K562 (cell line): ENCODE measurements around the gene UFSP2. TPM values are rescaled to one million over a fixed set of nuclear protein-coding genes. Genes with fewer than 3 reads are reported as not detected.

Experiments
- ATAC-seq: fragments of 200-7000 bp; cut with Tn5 transposase; 3 replicates; pipeline ENCODE4 v1.9.1; 2020; ENCODE audit warnings: moderate library complexity
- BruUV-seq: library from RNA; stranded (reverse); fragments of 400-500 nt; replicated peaks from 2 replicates; lab custom pipeline; 2021; lab: Mats Ljungman, UMichigan
- CTCF ChIA-PET: fragments of 300-600 bp; formaldehyde crosslinking; extraction: SDS; loops from one replicate; lab custom pipeline; 2021; ENCODE audit warnings: low intra/inter-chr PET ratio; lab: Yijun Ruan, JAX
- POLR2A ChIA-PET: fragments of 300-600, 350-650 bp; sonication (Branson Sonifier 250); formaldehyde crosslinking; extraction: SDS; loops from one replicate; lab custom pipeline; 2021; ENCODE audit warnings: antibody characterized with exemption, inconsistent platforms; lab: Yijun Ruan, JAX
- DNase-seq, 4 experiments: peaks; one replicate each; pipeline versions ENCODE4 v3.0.0 to v3.0.0-alpha.2; 2011 to 2018; ENCODE audit warnings: low spot score in 3 of 4, mixed read lengths in 3 of 4; ENCODE audit errors: extremely low read depth in 1 of 4
- FAIRE-seq: peaks from 2 replicates; lab custom pipeline; 2011; peaks lifted over from hg19 to GRCh38; lab: Jason Lieb, UNC
- H2AFZ ChIP-seq: 2 replicates; pipeline ENCODE4 v1.6.0; 2011; ENCODE audit warnings: low read depth, low read length, control low read depth, inconsistent platforms
- H3K27ac ChIP-seq: fragments of 200-600 bp; 3 replicates; pipeline ENCODE4 v1.8.0; 2011; ENCODE audit warnings: low read depth, mild to moderate bottlenecking, control low read depth, inconsistent platforms, low read length, moderate library complexity, mixed read lengths; ENCODE audit errors: extremely low read depth
- H3K27me3 ChIP-seq, 2 experiments: fragments of 300-600 bp in 1 of 2; 2 replicates in 1 of 2; 3 replicates in 1 of 2; pipeline versions ENCODE4 v1.6.0 to v1.8.0; 2011; ENCODE audit warnings: inconsistent platforms in 2 of 2, low read length in 2 of 2, mild to moderate bottlenecking in 1 of 2, mixed read lengths in 1 of 2, moderate library complexity in 1 of 2; ENCODE audit not compliant: control insufficient read depth in 2 of 2, insufficient read depth in 2 of 2
- H3K36me3 ChIP-seq: fragments of 300-600 bp; 3 replicates; pipeline ENCODE4 v1.8.0; 2011; ENCODE audit warnings: mild to moderate bottlenecking, low read length, inconsistent platforms; ENCODE audit not compliant: control insufficient read depth, insufficient read depth
- H3K4me1 ChIP-seq, 2 experiments: fragments of 200-600 bp in 1 of 2; replicated peaks in 1 of 2; 2 replicates in 1 of 2; 3 replicates in 1 of 2; pipeline versions ENCODE4 v1.5.1 to v1.8.0; 2011; ENCODE audit warnings: inconsistent platforms in 2 of 2, low read length in 2 of 2, mild to moderate bottlenecking in 1 of 2, mixed read lengths in 1 of 2, moderate library complexity in 1 of 2; ENCODE audit not compliant: control insufficient read depth in 2 of 2, insufficient read depth in 2 of 2
- H3K4me2 ChIP-seq: 2 replicates; pipeline ENCODE4 v1.6.1; 2011; ENCODE audit warnings: low read length, control low read depth, inconsistent platforms, mixed read lengths; ENCODE audit not compliant: insufficient read depth
- H3K4me3 ChIP-seq: fragments of 200-600 bp; sonication (generic), shearing (Covaris generic); 2 replicates; pipeline ENCODE4 v1.5.1; 2016; ENCODE audit warnings: control low read depth, inconsistent platforms
- H3K79me2 ChIP-seq: fragments of 200-600 bp; 3 replicates; pipeline ENCODE4 v1.8.0; 2011; ENCODE audit warnings: low read length, inconsistent platforms; ENCODE audit not compliant: control insufficient read depth, insufficient read depth
- H3K9ac ChIP-seq, 2 experiments: 2 replicates each; pipeline versions ENCODE4 v1.6.0 to v1.6.1; 2011; ENCODE audit warnings: low read depth in 2 of 2, low read length in 2 of 2, control low read depth in 1 of 2, inconsistent platforms in 1 of 2, mild to moderate bottlenecking in 1 of 2, mixed read lengths in 1 of 2; ENCODE audit not compliant: insufficient read depth in 1 of 2
- H3K9me1 ChIP-seq: one replicate; pipeline ENCODE4 v1.6.0; 2011; ENCODE audit warnings: inconsistent platforms, mild to moderate bottlenecking, low read length, moderate library complexity; ENCODE audit not compliant: control insufficient read depth, insufficient read depth
- H3K9me3 ChIP-seq: replicated peaks from 2 replicates; pipeline ENCODE4 v1.5.1; 2011; ENCODE audit warnings: low read depth, low read length, inconsistent platforms; ENCODE audit not compliant: control insufficient read depth, insufficient read depth
- H4K20me1 ChIP-seq: replicated peaks from 2 replicates; pipeline ENCODE4 v1.6.1; 2011; ENCODE audit warnings: low read length, inconsistent platforms, mixed read lengths; ENCODE audit not compliant: control insufficient read depth, insufficient read depth
- E2F5 ChIP-seq: sonication (generic); formaldehyde crosslinking; IDR thresholded peaks from 2 replicates; pipeline ENCODE4 v1.8.0; 2022; ENCODE audit warnings: mild to moderate bottlenecking, missing genetic modification reagents
- GATAD2B ChIP-seq: fragments of 450-650 bp; IDR thresholded peaks from 2 replicates; pipeline ENCODE4 v1.6.1; 2017; ENCODE audit warnings: mild to moderate bottlenecking, borderline replicate concordance
- PURB ChIP-seq: sonication (generic); formaldehyde crosslinking; IDR thresholded peaks from 2 replicates; pipeline ENCODE4 v1.9.0; 2021; ENCODE audit warnings: low read depth, mild to moderate bottlenecking, missing genetic modification reagents
- TEAD4 ChIP-seq, 2 experiments: sonication (generic) in 1 of 2; formaldehyde crosslinking in 1 of 2; IDR thresholded peaks; 2 replicates each; pipeline versions ENCODE4 v1.6.1 to v1.8.0; 2012 to 2022; ENCODE audit warnings: borderline replicate concordance in 1 of 2, inconsistent platforms in 1 of 2, low read length in 1 of 2, mild to moderate bottlenecking in 1 of 2, missing genetic modification reagents in 1 of 2
- ZEB2 ChIP-seq: fragments of 450-650 bp; IDR thresholded peaks from 2 replicates; pipeline ENCODE4 v1.6.1; 2016
- ZNF398 ChIP-seq: fragments of 250-450 bp; sonication (Bioruptor Pico); IDR thresholded peaks from 2 replicates; pipeline ENCODE4 v1.8.0; 2021; ENCODE audit warnings: moderate library complexity, mild to moderate bottlenecking, inconsistent platforms
- ZNF79 ChIP-seq: fragments of 250-450 bp; sonication (Bioruptor Pico); IDR thresholded peaks from 2 replicates; pipeline ENCODE4 v1.4.0; 2020; ENCODE audit warnings: low read depth, mild to moderate bottlenecking, moderate library complexity
- WGBS: fragments of 100-300 bp; shearing (Covaris generic); methylation state at CpG from one replicate; pipeline ENCODE4 v1.1.6; 2016; ENCODE audit warnings: low coverage, mixed read lengths; ENCODE audit not compliant: insufficient coverage; ENCODE audit errors: missing lambda C conversion rate; 5-methylcytosine and 5-hydroxymethylcytosine counted together
- in situ Hi-C: fragments of 300-500 bp; cut with MboI; formaldehyde crosslinking; loops from 4 replicates; pipeline ENCODE4 v1.15.0; 2018; ENCODE audit warnings: inconsistent platforms, mixed read lengths
- intact Hi-C: fragments of 100-400 bp; cut with micrococcal nuclease; formaldehyde crosslinking; loops from 2 replicates; pipeline ENCODE4 v1.14.2; 2022
- polyA plus RNA-seq, 8 experiments: library from polyadenylated mRNA; depleted of rRNA in 4 of 8; stranded (reverse) in 5 of 8; unstranded in 3 of 8; fragments of >200 nt; fragmentation: Nextera tagmentation in 2 of 8; fragmentation: Illumina TruSeq in 1 of 8; extraction: Ambion mirVana in 2 of 8; extraction: Trizol in 1 of 8; gene quantifications; 2 replicates each; pipeline versions ENCODE4 v1.2.1 to v1.2.3, GENCODE V29; 2011 to 2014; ENCODE audit warnings: inconsistent platforms in 1 of 8, missing spikeins in 1 of 8
- total RNA-seq, 7 experiments: library from RNA; depleted of rRNA in 6 of 7; stranded (reverse); fragments of >200 nt in 6 of 7; fragmentation: Illumina TruSeq in 2 of 7; extraction: Trizol in 2 of 7; gene quantifications; 2 replicates each; pipeline versions ENCODE4 v1.2.1 to v1.2.3, GENCODE V29; 2011 to 2021; ENCODE audit warnings: low replicate concordance in 1 of 7
- TF ChIP-seq, protein P1 (sequence below): fragments of 200-400 bp; formaldehyde crosslinking; IDR thresholded peaks from 2 replicates; pipeline ENCODE4 v1.6.1; 2017; ENCODE audit warnings: mild to moderate bottlenecking, low read depth, low read length, moderate library complexity

The UFSP2 gene
- total and polyA plus RNA-seq, 9 of the 15 experiments (the other 6 are each of a cell fraction or from before 2014, with no cell fraction given), result 20.1 to 55.8 (median 26.6) TPM

DNA sequence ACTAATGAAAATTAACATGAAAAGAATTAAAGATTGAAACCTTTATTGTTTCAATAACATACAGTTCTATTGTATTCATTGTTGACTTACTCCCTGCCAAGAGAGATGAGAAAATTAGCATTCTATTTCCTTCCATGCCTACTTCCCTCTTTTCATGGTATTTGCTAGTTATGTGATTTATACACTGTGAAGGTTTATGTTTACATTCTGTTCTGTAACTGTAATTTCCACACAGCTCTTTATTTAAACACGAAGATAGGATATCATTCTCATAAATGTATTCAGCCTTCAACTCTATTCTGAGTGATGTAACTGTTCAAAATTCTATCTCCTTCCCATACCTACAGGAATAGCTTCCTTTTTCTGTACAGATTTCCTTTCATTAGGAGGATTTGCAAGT is 39.1 kb upstream of the UFSP2 start (continued):
- TF ChIP-seq TEAD4 (IDR thresholded peaks at IDR 0.05; ENCODE audit: low read length) (no peak), TEAD4 (CRISPR knock-in tag; IDR thresholded peaks at IDR 0.05; ENCODE audit: borderline replicate concordance) (no peak), ZEB2 (no peak), ZNF398 (CRISPR knock-in tag) (no peak), PURB (no peak), GATAD2B (no peak), ZNF79 (CRISPR knock-in tag) (no peak)
- TF ChIP-seq, all 486 proteins: peak for 0

DNA sequence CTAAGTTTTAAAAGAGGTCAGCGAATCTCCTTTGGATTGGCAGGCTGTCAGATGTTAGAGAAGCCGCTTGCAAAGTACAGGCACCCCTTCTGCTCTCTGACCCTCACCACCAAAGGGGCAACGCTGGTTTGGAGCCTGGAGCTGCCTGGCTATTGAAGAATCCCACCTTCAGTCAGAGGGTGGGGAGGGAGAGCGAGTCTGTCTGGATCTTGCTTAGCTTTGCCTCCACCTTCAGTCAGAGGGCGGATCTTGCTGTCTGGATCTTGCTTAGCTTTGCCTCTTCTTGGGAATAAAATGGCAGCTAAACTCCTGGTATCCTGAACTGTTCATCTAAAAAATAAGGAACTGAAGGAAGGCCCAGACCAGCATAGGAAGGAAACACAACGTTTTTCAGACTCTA is 38.4 kb upstream of the UFSP2 start:
- WGBS, result 2% methylated on average over 6 of the region's 6 CpGs
- H2AFZ ChIP-seq, result no peak overlapping the region
- ChIA-PET POLR2A (interaction anchor here (1.3 kb wide), 1 partner anchor 321 kb away, joined by 4 read pairs; the partner anchor contains the start of gene SLC25A4), CTCF (no interaction called here)
- intact Hi-C loops (loop anchor here (5.0 kb wide), 1 partner anchor 573 kb away; no protein-coding TSS in a partner anchor), in situ Hi-C loops (no loop called here)
- H3K79me2 ChIP-seq, result no peaks in the 10 kb centered on the region
- peaks cover 2% of the 10 kb centered on the region; the same call in 1 of the 2 replicates for H3K9me3 ChIP-seq
- no peaks in the 10 kb centered on the region for H3K4me1 ChIP-seq
- BruUV-seq, result no TSS peak
- H3K9ac ChIP-seq, result no peak overlapping the region
- no peaks in the 10 kb centered on the region for H4K20me1 ChIP-seq
- ATAC-seq, result peak; percentile 43; the same call in 1 of the 3 replicates
- H3K27me3 ChIP-seq, result peaks cover 49 to 53% of the 10 kb centered on the region in 2 experiments
- TF ChIP-seq E2F5 (CRISPR knock-in tag), result no peak
- TF ChIP-seq, protein P1, sequence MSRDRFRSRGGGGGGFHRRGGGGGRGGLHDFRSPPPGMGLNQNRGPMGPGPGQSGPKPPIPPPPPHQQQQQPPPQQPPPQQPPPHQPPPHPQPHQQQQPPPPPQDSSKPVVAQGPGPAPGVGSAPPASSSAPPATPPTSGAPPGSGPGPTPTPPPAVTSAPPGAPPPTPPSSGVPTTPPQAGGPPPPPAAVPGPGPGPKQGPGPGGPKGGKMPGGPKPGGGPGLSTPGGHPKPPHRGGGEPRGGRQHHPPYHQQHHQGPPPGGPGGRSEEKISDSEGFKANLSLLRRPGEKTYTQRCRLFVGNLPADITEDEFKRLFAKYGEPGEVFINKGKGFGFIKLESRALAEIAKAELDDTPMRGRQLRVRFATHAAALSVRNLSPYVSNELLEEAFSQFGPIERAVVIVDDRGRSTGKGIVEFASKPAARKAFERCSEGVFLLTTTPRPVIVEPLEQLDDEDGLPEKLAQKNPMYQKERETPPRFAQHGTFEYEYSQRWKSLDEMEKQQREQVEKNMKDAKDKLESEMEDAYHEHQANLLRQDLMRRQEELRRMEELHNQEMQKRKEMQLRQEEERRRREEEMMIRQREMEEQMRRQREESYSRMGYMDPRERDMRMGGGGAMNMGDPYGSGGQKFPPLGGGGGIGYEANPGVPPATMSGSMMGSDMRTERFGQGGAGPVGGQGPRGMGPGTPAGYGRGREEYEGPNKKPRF, result no peak
- no peak for FAIRE-seq
- no peaks in the 10 kb centered on the region for H3K36me3 ChIP-seq
- no peak overlapping the region for H3K4me3 ChIP-seq
- no peak overlapping the region for H3K27ac ChIP-seq
- no peaks in the 10 kb centered on the region for H3K9me1 ChIP-seq
- peak in 1 of 4 experiments; percentile 8 for DNase-seq
- H3K4me2 ChIP-seq, result no peak overlapping the region
